Measurements from ENCODE around the gene SCNM1. TPM values are rescaled to one million over a fixed set of nuclear protein-coding genes. Genes with fewer than 3 reads are reported as not detected.

The SCNM1 gene
- total and polyA plus RNA-seq, 9 of the 15 experiments (the other 6 are each of a cell fraction or from before 2014, with no cell fraction given) = 17.2 to 204 (median 63.0) TPM

DNA sequence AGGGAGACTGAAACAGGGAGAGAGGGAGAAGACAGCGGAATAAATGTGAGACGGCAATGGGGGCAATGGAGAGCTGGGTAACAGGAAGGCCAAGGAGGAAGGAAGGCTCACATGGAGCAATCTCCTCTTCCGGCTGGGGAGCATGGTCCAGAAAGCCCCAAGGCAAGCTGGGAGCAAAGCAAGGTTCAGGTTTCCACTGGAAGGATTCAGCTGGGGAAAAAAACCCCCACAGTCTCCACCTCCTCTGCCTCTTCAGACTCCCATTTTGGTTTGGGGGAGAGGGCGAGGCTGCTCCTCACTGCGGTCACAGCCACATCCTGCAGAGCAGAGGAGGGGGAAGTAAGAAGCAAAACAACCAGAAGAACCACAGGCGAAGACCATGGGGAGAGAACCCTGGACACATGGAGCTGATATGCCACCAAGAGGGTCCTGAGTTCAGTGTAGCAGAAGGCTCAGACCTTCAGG is 8.8 kb upstream of the SCNM1 start (continued):
- TF ChIP-seq SMC3 (conservative IDR thresholded peaks at IDR 0.05; ENCODE audit: insufficient read depth, low read depth, low read length) (no peak), ESRRA (IDR thresholded peaks at IDR 0.05; ENCODE audit: borderline replicate concordance, low read depth) (no peak), EHMT2 (IDR thresholded peaks at IDR 0.05) (no peak), ZFP36 (IDR thresholded peaks at IDR 0.05; ENCODE audit: low read depth, low read length, partially characterized antibody) (no peak), ZNF764 (CRISPR knock-in tag; IDR thresholded peaks at IDR 0.05; ENCODE audit: low read depth) (no peak), ZNF263 (CRISPR knock-in tag; IDR thresholded peaks at IDR 0.05; ENCODE audit: borderline replicate concordance) (no peak), MAZ (CRISPR knock-in tag; conservative IDR thresholded peaks at IDR 0.05 in 1 of 2, IDR thresholded peaks at IDR 0.05 in 1 of 2) (0 out of 4 replicates have a peak, but pooled peaks of 1 of the 2 experiments have one; percentile 44), ZNF444 (CRISPR knock-in tag; IDR thresholded peaks at IDR 0.05) (peak; percentile 76; the same call in 1 of the 2 replicates), NFE2 (IDR thresholded peaks at IDR 0.05; ENCODE audit: low read depth) (no peak), MTA3 (IDR thresholded peaks at IDR 0.05; ENCODE audit: borderline replicate concordance) (no peak), ETV1 (tag; conservative IDR thresholded peaks at IDR 0.05; ENCODE audit: low read depth) (peak; percentile 59), SREBF2 (CRISPR knock-in tag; IDR thresholded peaks at IDR 0.05) (no peak), XRCC4 (IDR thresholded peaks at IDR 0.05; ENCODE audit: extremely low read depth, insufficient read depth, insufficient read length) (no peak), ZNF12 (CRISPR knock-in tag; IDR thresholded peaks at IDR 0.05) (no peak)
- TF ChIP-seq, protein P1, sequence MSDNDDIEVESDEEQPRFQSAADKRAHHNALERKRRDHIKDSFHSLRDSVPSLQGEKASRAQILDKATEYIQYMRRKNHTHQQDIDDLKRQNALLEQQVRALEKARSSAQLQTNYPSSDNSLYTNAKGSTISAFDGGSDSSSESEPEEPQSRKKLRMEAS (CRISPR knock-in tag; IDR thresholded peaks at IDR 0.05) = peak; percentile 25; the same call in 1 of the 2 replicates
- TF ChIP-seq, protein P2, sequence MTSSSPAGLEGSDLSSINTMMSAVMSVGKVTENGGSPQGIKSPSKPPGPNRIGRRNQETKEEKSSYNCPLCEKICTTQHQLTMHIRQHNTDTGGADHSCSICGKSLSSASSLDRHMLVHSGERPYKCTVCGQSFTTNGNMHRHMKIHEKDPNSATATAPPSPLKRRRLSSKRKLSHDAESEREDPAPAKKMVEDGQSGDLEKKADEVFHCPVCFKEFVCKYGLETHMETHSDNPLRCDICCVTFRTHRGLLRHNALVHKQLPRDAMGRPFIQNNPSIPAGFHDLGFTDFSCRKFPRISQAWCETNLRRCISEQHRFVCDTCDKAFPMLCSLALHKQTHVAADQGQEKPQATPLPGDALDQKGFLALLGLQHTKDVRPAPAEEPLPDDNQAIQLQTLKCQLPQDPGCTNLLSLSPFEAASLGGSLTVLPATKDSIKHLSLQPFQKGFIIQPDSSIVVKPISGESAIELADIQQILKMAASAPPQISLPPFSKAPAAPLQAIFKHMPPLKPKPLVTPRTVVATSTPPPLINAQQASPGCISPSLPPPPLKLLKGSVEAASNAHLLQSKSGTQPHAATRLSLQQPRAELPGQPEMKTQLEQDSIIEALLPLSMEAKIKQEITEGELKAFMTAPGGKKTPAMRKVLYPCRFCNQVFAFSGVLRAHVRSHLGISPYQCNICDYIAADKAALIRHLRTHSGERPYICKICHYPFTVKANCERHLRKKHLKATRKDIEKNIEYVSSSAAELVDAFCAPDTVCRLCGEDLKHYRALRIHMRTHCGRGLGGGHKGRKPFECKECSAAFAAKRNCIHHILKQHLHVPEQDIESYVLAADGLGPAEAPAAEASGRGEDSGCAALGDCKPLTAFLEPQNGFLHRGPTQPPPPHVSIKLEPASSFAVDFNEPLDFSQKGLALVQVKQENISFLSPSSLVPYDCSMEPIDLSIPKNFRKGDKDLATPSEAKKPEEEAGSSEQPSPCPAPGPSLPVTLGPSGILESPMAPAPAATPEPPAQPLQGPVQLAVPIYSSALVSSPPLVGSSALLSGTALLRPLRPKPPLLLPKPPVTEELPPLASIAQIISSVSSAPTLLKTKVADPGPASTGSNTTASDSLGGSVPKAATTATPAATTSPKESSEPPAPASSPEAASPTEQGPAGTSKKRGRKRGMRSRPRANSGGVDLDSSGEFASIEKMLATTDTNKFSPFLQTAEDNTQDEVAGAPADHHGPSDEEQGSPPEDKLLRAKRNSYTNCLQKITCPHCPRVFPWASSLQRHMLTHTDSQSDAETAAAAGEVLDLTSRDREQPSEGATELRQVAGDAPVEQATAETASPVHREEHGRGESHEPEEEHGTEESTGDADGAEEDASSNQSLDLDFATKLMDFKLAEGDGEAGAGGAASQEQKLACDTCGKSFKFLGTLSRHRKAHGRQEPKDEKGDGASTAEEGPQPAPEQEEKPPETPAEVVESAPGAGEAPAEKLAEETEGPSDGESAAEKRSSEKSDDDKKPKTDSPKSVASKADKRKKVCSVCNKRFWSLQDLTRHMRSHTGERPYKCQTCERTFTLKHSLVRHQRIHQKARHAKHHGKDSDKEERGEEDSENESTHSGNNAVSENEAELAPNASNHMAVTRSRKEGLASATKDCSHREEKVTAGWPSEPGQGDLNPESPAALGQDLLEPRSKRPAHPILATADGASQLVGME (CRISPR knock-in tag; IDR thresholded peaks at IDR 0.05) = no peak
- TF ChIP-seq, protein P3, sequence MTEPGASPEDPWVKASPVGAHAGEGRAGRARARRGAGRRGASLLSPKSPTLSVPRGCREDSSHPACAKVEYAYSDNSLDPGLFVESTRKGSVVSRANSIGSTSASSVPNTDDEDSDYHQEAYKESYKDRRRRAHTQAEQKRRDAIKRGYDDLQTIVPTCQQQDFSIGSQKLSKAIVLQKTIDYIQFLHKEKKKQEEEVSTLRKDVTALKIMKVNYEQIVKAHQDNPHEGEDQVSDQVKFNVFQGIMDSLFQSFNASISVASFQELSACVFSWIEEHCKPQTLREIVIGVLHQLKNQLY (CRISPR knock-in tag; conservative IDR thresholded peaks at IDR 0.05) = no peak
